Activated CD8-positive, alpha-beta T cell treated with anti-CD3 and anti-CD28 coated beads for 36 hours (primary cell): ENCODE measurements around the gene BDH2. TPM values are rescaled to one million over a fixed set of nuclear protein-coding genes. Genes with fewer than 3 reads are reported as not detected.

ENCODE experiments used
- ATAC-seq: fragments of 200-7000 bp; cut with Tn5 transposase; one replicate; pipeline ENCODE4 v1.10.0; 2021; ENCODE audit warnings: mild to moderate bottlenecking, moderate library complexity
- CTCF ChIA-PET: fragments of 350-600 bp; sonication (Branson Sonifier 250); formaldehyde crosslinking; loops from one replicate; lab custom pipeline; 2021; ENCODE audit warnings: antibody characterized with exemption; lab: Charles Lee
- POLR2A ChIA-PET: fragments of 350-600 bp; sonication (Branson Sonifier 250); formaldehyde crosslinking; loops from one replicate; lab custom pipeline; 2021; ENCODE audit warnings: antibody characterized with exemption; lab: Charles Lee
- DNase-seq: peaks from one replicate; pipeline ENCODE4 v3.0.0-alpha.2; 2020
- H3K27ac Mint-ChIP-seq: one replicate; pipeline ENCODE4 v1.8.0; 2021; ENCODE audit warnings: mild to moderate bottlenecking, mixed read lengths
- H3K27me3 Mint-ChIP-seq: one replicate; pipeline ENCODE4 v1.8.0; 2021; ENCODE audit warnings: mixed read lengths
- H3K36me3 Mint-ChIP-seq: one replicate; pipeline ENCODE4 v1.8.0; 2021; ENCODE audit warnings: low read depth, mixed read lengths
- H3K4me1 Mint-ChIP-seq: one replicate; pipeline ENCODE4 v1.8.0; 2021; ENCODE audit warnings: low read depth, mixed read lengths
- H3K4me3 Mint-ChIP-seq: one replicate; pipeline ENCODE4 v1.8.0; 2021; ENCODE audit warnings: mild to moderate bottlenecking, moderate library complexity, mixed read lengths
- H3K9me3 Mint-ChIP-seq: one replicate; pipeline ENCODE4 v1.8.0; 2021; ENCODE audit warnings: mixed read lengths
- intact Hi-C: fragments of 100-400 bp; cut with micrococcal nuclease; formaldehyde crosslinking; loops from one replicate; pipeline ENCODE4 v1.10.0; 2022
- total RNA-seq, 2 experiments: library from RNA; stranded (reverse); gene quantifications; one replicate each; pipeline ENCODE4 v1.2.3, GENCODE V29; 2021
- TF ChIP-seq, protein P1 (sequence below): fragments of 200-600 bp; IDR thresholded peaks from one replicate; pipeline ENCODE4 v1.8.0; 2022; ENCODE audit warnings: antibody characterized with exemption, mild to moderate bottlenecking

BDH2 gene
- total RNA-seq, 2 experiments from 2014 or later: 17.0 to 19.4 TPM

GRCh38 chr4:103079621-103080020 is 20.0 kb downstream of the BDH2 start:
- DNase-seq (no peak), ATAC-seq (no peak)
- intact Hi-C loops: loop anchor here (10.0 kb wide), 1 partner anchor 735 kb away; the partner anchor contains the start of gene SLC39A8
- TF ChIP-seq, protein P1, sequence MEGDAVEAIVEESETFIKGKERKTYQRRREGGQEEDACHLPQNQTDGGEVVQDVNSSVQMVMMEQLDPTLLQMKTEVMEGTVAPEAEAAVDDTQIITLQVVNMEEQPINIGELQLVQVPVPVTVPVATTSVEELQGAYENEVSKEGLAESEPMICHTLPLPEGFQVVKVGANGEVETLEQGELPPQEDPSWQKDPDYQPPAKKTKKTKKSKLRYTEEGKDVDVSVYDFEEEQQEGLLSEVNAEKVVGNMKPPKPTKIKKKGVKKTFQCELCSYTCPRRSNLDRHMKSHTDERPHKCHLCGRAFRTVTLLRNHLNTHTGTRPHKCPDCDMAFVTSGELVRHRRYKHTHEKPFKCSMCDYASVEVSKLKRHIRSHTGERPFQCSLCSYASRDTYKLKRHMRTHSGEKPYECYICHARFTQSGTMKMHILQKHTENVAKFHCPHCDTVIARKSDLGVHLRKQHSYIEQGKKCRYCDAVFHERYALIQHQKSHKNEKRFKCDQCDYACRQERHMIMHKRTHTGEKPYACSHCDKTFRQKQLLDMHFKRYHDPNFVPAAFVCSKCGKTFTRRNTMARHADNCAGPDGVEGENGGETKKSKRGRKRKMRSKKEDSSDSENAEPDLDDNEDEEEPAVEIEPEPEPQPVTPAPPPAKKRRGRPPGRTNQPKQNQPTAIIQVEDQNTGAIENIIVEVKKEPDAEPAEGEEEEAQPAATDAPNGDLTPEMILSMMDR: no peak
- Mint-ChIP-seq H3K27ac (no peak overlapping the region), H3K36me3 (peaks cover 22% of the 10 kb centered on the region), H3K9me3 (no peaks in the 10 kb centered on the region), H3K4me3 (no peak overlapping the region), H3K4me1 (peaks cover 25% of the 10 kb centered on the region), H3K27me3 (no peaks in the 10 kb centered on the region)
- POLR2A ChIA-PET: interaction anchor here (1.3 to 2.1 kb wide), 2 partner anchors 12 to 19 kb away, joined by 3 to 6 read pairs; partner anchors contain the start of gene BDH2
- CTCF ChIA-PET: interaction anchor here (1.1 to 5.6 kb wide), 2 partner anchors 13 to 20 kb away, joined by 8 to 71 read pairs; partner anchors contain the start of gene BDH2

DNA sequence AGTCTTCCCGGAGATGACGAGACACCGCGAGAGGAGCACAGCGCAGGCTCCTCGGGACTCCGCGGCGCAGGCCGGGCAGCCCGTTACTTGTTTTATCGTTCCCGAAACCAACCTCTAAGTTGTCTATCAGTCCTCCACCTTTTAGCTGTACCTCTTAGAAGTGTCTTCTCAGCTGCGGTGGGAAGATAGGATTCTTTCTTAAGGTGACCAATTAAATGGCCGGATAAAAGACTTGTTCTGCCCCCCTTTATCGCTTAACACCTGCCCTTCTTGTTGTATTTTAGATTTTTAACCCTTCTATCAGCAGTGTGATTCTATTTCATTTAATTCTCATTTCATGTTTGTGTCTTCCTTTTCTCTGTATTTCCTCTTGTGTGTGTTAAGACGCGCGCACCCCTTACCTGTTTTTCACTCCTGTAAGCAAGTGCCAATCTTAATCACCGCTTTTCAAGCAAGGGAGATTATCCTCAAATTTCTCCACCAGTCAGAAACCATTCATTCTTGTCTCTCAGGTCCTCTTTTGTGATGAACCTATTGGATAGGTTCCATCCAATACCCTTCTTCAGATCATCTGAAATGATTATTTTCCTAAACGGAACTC is 22.8 kb downstream of the BDH2 start, which contains the start of gene SLC9B2:
Gene SLC9B2 (minus strand): TSS at position 15 of the 601 bp plus-strand sequence. CDS start 9,211 bp downstream, outside the sequence.
- H3K4me3 Mint-ChIP-seq: peak within 1 kb of the TSS; percentile 91
- no peaks in the 10 kb centered on the region for H3K27me3 Mint-ChIP-seq
- peaks cover 42% of the 10 kb centered on the region for H3K4me1 Mint-ChIP-seq
- intact Hi-C loops: loop anchor here (10.0 kb wide), 1 partner anchor 732 kb away; the partner anchor contains the start of gene SLC39A8
- ChIA-PET POLR2A (interaction anchor here (0.8 to 2.0 kb wide), 13 partner anchors 11 to 732 kb away, joined by 3 to 8 read pairs (median 4); partner anchors contain the start of genes BDH2, CISD2, MANBA and SLC39A8), CTCF (interaction anchor here (0.8 to 4.0 kb wide), 6 partner anchors 11 to 465 kb away, joined by 3 to 21 read pairs (median 11); partner anchors contain the start of gene BDH2)
- peak; percentile 65 for ATAC-seq
- H3K36me3 Mint-ChIP-seq: peaks cover 42% of the 10 kb centered on the region
- peak within 1 kb of the TSS; percentile 99 for H3K27ac Mint-ChIP-seq
- TF ChIP-seq, protein P1: no peak
- DNase-seq: peak; percentile 35
- no peaks in the 10 kb centered on the region for H3K9me3 Mint-ChIP-seq

DNA sequence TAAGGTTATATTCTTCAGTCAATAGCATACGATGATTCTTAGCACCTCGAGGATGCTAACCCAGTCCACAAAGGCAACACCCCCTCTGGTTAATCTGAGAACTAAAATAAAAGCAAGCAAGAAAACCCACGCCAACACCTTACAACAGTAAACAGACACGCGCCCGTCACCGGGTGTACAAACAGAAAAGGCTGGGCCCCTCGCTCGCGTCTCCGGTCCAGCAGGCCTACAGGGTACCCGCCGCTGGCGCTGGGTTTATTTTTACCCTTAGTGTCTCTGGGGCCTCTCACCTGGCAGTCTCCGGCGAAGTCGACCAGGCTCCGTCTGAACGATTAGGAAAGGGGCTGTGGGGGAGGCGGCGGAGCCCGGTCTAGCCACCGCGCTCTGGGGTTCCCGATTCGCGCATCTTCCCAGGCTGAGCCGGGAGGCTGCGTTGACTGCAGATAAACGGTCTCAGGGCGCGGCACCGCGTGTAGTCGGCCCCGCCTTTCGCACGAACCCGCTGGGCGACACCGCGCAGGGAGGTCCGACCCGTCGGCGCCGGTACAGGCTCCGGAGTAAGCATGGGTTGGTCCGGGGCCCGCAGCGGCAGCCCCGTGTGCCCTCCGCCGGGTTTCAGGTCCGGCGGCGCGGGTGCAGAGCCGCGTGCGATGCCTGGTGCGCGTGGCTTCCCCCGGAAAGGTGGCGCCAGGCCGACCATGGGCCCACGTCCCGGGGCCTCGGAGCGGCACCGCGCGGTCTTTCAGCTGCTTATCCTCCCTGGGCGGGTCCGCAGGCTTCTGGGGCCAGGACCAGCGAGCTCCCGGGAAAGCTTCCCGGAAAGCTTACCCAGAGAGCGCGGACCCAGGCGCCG is 23.5 kb downstream of the BDH2 start:
- ATAC-seq (peak; percentile 66), DNase-seq (peak; percentile 74)
- Mint-ChIP-seq H3K4me1 (peaks cover 42% of the 10 kb centered on the region), H3K36me3 (peaks cover 41% of the 10 kb centered on the region), H3K27me3 (no peaks in the 10 kb centered on the region), H3K4me3 (peak overlapping the region; percentile 91), H3K27ac (peak overlapping the region; percentile 99), H3K9me3 (no peaks in the 10 kb centered on the region)
- intact Hi-C loops: loop anchor here (10.0 kb wide), 1 partner anchor 731 kb away; the partner anchor contains the start of gene SLC39A8
- POLR2A ChIA-PET: interaction anchor here (0.8 to 2.0 kb wide), 11 partner anchors 12 to 316 kb away, joined by 3 to 8 read pairs (median 4); partner anchors contain the start of genes BDH2, CISD2 and MANBA
- TF ChIP-seq, protein P1: no peak
- CTCF ChIA-PET: interaction anchor here (0.8 to 4.0 kb wide), 7 partner anchors 10 to 465 kb away, joined by 3 to 21 read pairs (median 8); partner anchors contain the start of gene BDH2

GRCh38 chr4:103075435-103075893 is 24.2 kb downstream of the BDH2 start:
- Mint-ChIP-seq H3K27ac (peak overlapping the region; percentile 99), H3K9me3 (no peaks in the 10 kb centered on the region), H3K27me3 (no peaks in the 10 kb centered on the region), H3K36me3 (peaks cover 37% of the 10 kb centered on the region), H3K4me1 (peaks cover 42% of the 10 kb centered on the region), H3K4me3 (peak overlapping the region; percentile 91)
- ChIA-PET POLR2A (interaction anchor here (1.0 to 1.5 kb wide), 3 partner anchors 16 to 55 kb away, joined by 4 read pairs; no protein-coding TSS in a partner anchor), CTCF (interaction anchor here (1.9 to 4.0 kb wide), 5 partner anchors 10 to 28 kb away, joined by 6 to 21 read pairs (median 14); partner anchors contain the start of gene BDH2)
- no peak for ATAC-seq
- no peak for DNase-seq
- intact Hi-C loops: loop anchor here (10.0 kb wide), 1 partner anchor 731 kb away; the partner anchor contains the start of gene SLC39A8
- TF ChIP-seq, protein P1: no peak
